K562 (cell line): ENCODE results near the gene DOP1A. TPM values are rescaled to one million over a fixed set of nuclear protein-coding genes. Genes with fewer than 3 reads are reported as not detected.
A peak's percentile ranks its signal among the peaks of the same experiment; 100 is the strongest.

Experiments used
- ATF6 ChIP-seq: sonication (generic); formaldehyde crosslinking; IDR thresholded peaks from 2 replicates; pipeline ENCODE4 v1.4.0; 2020; ENCODE audit warnings: mild to moderate bottlenecking, missing genetic modification reagents
- CBFB ChIP-seq: sonication (generic); formaldehyde crosslinking; IDR thresholded peaks from 2 replicates; pipeline ENCODE4 v1.4.0; 2020; ENCODE audit warnings: mild to moderate bottlenecking, missing genetic modification reagents
- NR1H2 ChIP-seq: sonication (generic); formaldehyde crosslinking; IDR thresholded peaks from 2 replicates; pipeline ENCODE4 v1.4.0; 2020; ENCODE audit warnings: mild to moderate bottlenecking, missing genetic modification reagents
- RAD21 ChIP-seq, 2 experiments: fragments of 250-450 bp in 1 of 2; fragments of 450-650 bp in 1 of 2; sonication (Bioruptor Pico) in 1 of 2; formaldehyde crosslinking in 1 of 2; IDR thresholded peaks in 1 of 2; conservative IDR thresholded peaks in 1 of 2; 2 replicates each; pipeline versions ENCODE4 v1.4.0 to v1.8.0; 2020 to 2022; ENCODE audit warnings: mild to moderate bottlenecking in 2 of 2, moderate library complexity in 1 of 2
- REST ChIP-seq, 2 experiments: fragments of 450-650 bp; formaldehyde crosslinking in 1 of 2; IDR thresholded peaks; 2 replicates each; pipeline versions ENCODE4 v1.4.0 to v1.6.1; 2014 to 2020; ENCODE audit warnings: mild to moderate bottlenecking in 2 of 2, borderline replicate concordance in 1 of 2, low read depth in 1 of 2
- SMC3 ChIP-seq: conservative IDR thresholded peaks from 2 replicates; pipeline ENCODE4 v1.6.1; 2011; ENCODE audit warnings: low read depth, low read length, improper control_type of control experiment; ENCODE audit not compliant: insufficient read depth
- STAT6 ChIP-seq: sonication (generic); formaldehyde crosslinking; IDR thresholded peaks from 2 replicates; pipeline ENCODE4 v1.8.1; 2023; ENCODE audit warnings: mild to moderate bottlenecking, missing genetic modification reagents
- UBTF ChIP-seq, 2 experiments: IDR thresholded peaks; 2 replicates each; pipeline ENCODE4 v1.6.1; 2012; ENCODE audit warnings: improper control_type of control experiment in 2 of 2, low read depth in 2 of 2, low read length in 2 of 2, borderline replicate concordance in 1 of 2
- ZNF780A ChIP-seq: fragments of 250-450 bp; sonication (Bioruptor Pico); IDR thresholded peaks from 2 replicates; pipeline ENCODE4 v1.5.0; 2021; ENCODE audit warnings: mild to moderate bottlenecking
- polyA plus RNA-seq, 8 experiments: library from polyadenylated mRNA; depleted of rRNA in 4 of 8; stranded (reverse) in 5 of 8; unstranded in 3 of 8; fragments of >200 nt; fragmentation: Nextera tagmentation in 2 of 8; fragmentation: Illumina TruSeq in 1 of 8; extraction: Ambion mirVana in 2 of 8; extraction: Trizol in 1 of 8; gene quantifications; 2 replicates each; pipeline versions ENCODE4 v1.2.1 to v1.2.3, GENCODE V29; 2011 to 2014; ENCODE audit warnings: inconsistent platforms in 1 of 8, missing spikeins in 1 of 8
- total RNA-seq, 7 experiments: library from RNA; depleted of rRNA in 6 of 7; stranded (reverse); fragments of >200 nt in 6 of 7; fragmentation: Illumina TruSeq in 2 of 7; extraction: Trizol in 2 of 7; gene quantifications; 2 replicates each; pipeline versions ENCODE4 v1.2.1 to v1.2.3, GENCODE V29; 2011 to 2021; ENCODE audit warnings: low replicate concordance in 1 of 7

DOP1A gene
- total and polyA plus RNA-seq, 9 of the 15 experiments (the other 6 are each of a cell fraction or from before 2014, with no cell fraction given): 0.75 to 10.5 (median 4.4) TPM

GRCh38 chr6:83065511-83066192 is 1.8 kb upstream of the DOP1A start, which contains the start of gene UBE3D (continued):
- TF ChIP-seq ATF6 (0 out of 2 replicates have a peak, but pooled peaks have one; percentile 68), NR1H2 (no peak), ZNF780A (no peak), CBFB (CRISPR knock-in tag) (no peak; the same call in 1 of the 2 replicates), REST (IDR thresholded peaks at IDR 0.05; ENCODE audit: borderline replicate concordance) (peak; percentile 75), REST (CRISPR knock-in tag; IDR thresholded peaks at IDR 0.05; ENCODE audit: low read depth) (peak; percentile 58; the same call in 1 of the 2 replicates), SMC3 (0 out of 2 replicates have a peak, but pooled peaks have one; percentile 24), RAD21 (CRISPR knock-in tag; conservative IDR thresholded peaks at IDR 0.05 in 1 of 2, IDR thresholded peaks at IDR 0.05 in 1 of 2) (peak in 1 of 2 experiments; percentile 49; a peak in 3 of 4 replicates), STAT6 (CRISPR knock-in tag) (peak; percentile 89; the same call in 1 of the 2 replicates), UBTF (IDR thresholded peaks at IDR 0.05; ENCODE audit: borderline replicate concordance in 1 of 2, low read depth in 2 of 2, low read length in 2 of 2) (0 out of 4 replicates have a peak, but pooled peaks of 1 of the 2 experiments have one; percentile 62)
